ENCODE results near the gene EID1. TPM values are rescaled to one million over a fixed set of nuclear protein-coding genes. Genes with fewer than 3 reads are reported as not detected.

Gene EID1
- total RNA-seq (2022; extraction: Qiagen RNA extraction; ENCODE audit: low read depth): 106 to 131 TPM (median 113 TPM) in 5 replicates

GRCh38 chr15:48877630-48878595, at the start of gene EID1:
EID1 (plus strand) TSS chr15:48878134; CDS start chr15:48878177, 43 bp downstream.

Other genes starting within 250 kb of the EID1 start
- gene FBN1, start 232.4 kb upstream of the EID1 start, total RNA-seq (2022; extraction: Qiagen RNA extraction; ENCODE audit: low read depth): 6.1 to 11.2 TPM (median 8.2 TPM) in 5 replicates
- gene CEP152, start 67.1 kb upstream of the EID1 start, total RNA-seq (2022; extraction: Qiagen RNA extraction; ENCODE audit: low read depth): 3.6 to 7.6 TPM (median 4.3 TPM) in 5 replicates
- gene SHC4, start 85.8 kb downstream of the EID1 start, total RNA-seq (2022; extraction: Qiagen RNA extraction; ENCODE audit: low read depth): 0.66 to 1.6 TPM (median 0.85 TPM) in 5 replicates
- 5.7 to 10.5 TPM (median 7.5 TPM) in 5 replicates for gene SECISBP2L, start 168.3 kb downstream of the EID1 start, total RNA-seq (2022; extraction: Qiagen RNA extraction; ENCODE audit: low read depth)

Measured in A549 treated with CpdA at 1 μM for 4 hours (cell line).